Activated CD4-positive, CD25-positive, alpha-beta regulatory T cell treated with anti-CD3 and anti-CD28 coated beads, Interleukin-2, amount 50 U/mL, for 16 hours (primary cell): ENCODE data around the gene CST6.

Source experiments
- DNase-seq: peaks from one replicate; pipeline ENCODE4 v3.0.0-alpha.2; 2020; ENCODE audit warnings: low read depth, low spot score

The CST6 gene

GRCh38 chr11:66011785-66012303 lies at the start of gene CST6:
Gene CST6, plus strand, starts transcription at chr11:66012008. Its CDS starts 37 bp downstream, at chr11:66012045.
- DNase-seq, result no peak

GRCh38 chr11:65962141-65962564 lies 49.7 kb upstream of the CST6 start:
- no peak for DNase-seq

- DNase-seq, result no peak
These were observed 46.9 kb upstream of the CST6 start for GRCh38 chr11:65964906-65965305.

DNA sequence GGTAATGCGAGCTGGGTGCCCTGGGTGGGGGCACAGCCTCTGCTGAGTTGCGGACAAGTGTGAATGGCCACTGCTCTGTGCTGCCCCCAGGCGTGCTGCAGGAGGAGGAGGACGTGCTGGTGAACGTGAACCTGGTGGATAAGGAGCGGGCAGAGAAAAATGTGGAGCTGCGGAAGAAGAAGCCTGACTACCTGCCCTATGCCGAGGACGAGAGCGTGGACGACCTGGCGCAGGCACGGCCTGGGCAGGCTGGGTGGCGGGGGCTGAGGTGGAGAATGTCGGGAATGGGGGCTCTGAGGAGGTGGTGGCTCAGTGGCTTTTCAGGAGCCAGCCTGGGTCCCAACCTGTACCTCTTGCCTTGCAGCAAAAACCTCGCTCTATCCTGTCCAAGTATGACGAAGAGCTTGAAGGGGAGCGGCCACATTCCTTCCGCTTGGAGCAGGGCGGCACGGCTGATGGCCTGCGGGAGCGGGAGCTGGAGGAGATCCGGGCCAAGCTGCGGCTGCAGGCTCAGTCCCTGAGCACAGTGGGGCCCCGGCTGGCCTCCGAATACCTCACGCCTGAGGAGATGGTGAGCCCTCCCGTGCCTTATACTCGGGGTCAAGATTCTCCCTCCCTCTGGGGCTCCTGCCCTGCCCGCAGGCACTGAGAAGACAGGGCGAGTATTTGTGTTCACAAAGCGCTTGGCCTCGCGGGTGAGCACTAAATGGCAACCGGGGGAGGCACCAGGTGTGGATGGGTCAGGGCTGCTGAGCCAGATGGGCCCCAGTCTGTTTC lies 45.6 kb upstream of the CST6 start:
- DNase-seq, result no peak

GRCh38 chr11:65967329-65967934 lies 44.4 kb upstream of the CST6 start:
- DNase-seq, result no peak

- no peak for DNase-seq
These were observed 43.0 kb upstream of the CST6 start for GRCh38 chr11:65968600-65969482.

- no peak for DNase-seq
These were observed 39.7 kb upstream of the CST6 start for GRCh38 chr11:65972116-65972515.

- DNase-seq, result no peak
These were observed 38.2 kb upstream of the CST6 start for GRCh38 chr11:65973439-65974110.

DNA sequence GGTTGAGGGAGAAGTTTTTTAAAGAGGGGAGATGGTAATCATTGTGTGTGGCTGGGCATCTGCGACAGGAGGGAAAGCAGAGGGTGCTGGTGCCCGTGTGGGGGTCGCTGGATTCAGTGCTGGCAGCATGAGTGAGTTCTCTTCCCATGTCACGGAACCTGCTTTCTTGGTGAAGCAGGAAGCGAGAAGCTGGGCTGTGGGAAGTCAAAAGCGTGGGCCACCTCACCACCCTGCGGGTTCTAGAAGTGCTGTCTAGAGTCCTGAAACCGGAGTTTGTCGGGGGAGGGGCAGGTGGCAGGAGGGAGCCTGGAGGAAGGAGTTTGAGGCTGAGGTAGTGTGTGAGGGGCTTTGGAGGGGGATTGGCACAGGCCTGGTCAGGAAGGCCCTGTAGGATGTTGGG lies 36.0 kb upstream of the CST6 start:
- DNase-seq, result no peak

DNA sequence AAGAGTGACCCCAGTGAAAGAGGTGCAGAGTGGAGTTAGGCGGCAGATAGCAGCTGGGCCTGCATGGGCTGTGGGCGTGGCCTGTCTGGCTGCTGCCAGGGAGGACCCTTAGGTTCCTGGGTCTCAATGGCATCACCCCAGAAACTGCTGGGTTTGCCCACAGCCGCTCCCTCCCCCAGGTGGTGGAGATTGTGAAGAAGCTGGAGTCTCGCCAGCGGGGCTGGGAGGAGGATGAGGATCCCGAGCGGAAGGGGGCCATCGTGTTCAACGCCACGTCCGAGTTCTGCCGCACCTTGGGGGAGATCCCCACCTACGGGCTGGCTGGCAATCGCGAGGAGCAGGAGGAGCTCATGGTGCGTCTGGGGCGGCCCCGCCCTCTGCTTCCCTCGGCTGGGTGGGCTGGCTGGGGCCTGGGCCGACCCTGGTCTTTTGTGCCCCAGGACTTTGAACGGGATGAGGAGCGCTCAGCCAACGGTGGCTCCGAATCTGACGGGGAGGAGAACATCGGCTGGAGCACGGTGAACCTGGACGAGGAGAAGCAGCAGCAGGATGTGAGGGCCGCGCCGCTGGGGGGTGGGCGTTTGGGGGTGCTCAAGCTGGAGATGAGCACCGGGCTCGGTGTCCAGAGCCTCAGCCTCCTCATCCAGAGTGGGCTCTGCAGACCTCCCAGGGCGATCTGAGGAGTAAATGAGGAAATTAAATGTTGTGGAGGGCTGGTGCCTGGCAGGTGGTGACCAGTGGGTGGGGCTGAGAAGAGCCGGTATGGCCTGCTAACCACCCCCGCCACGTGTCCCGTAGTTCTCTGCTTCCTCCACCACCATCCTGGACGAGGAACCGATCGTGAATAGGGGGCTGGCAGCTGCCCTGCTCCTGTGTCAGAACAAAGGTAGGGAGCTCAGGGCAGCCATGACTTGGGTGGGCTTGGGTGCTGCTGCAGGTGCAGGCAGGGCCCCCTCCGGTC lies 35.3 kb upstream of the CST6 start:
- DNase-seq, result no peak

GRCh38 chr11:65977621-65978390 lies 34.0 kb upstream of the CST6 start:
- no peak for DNase-seq

DNA sequence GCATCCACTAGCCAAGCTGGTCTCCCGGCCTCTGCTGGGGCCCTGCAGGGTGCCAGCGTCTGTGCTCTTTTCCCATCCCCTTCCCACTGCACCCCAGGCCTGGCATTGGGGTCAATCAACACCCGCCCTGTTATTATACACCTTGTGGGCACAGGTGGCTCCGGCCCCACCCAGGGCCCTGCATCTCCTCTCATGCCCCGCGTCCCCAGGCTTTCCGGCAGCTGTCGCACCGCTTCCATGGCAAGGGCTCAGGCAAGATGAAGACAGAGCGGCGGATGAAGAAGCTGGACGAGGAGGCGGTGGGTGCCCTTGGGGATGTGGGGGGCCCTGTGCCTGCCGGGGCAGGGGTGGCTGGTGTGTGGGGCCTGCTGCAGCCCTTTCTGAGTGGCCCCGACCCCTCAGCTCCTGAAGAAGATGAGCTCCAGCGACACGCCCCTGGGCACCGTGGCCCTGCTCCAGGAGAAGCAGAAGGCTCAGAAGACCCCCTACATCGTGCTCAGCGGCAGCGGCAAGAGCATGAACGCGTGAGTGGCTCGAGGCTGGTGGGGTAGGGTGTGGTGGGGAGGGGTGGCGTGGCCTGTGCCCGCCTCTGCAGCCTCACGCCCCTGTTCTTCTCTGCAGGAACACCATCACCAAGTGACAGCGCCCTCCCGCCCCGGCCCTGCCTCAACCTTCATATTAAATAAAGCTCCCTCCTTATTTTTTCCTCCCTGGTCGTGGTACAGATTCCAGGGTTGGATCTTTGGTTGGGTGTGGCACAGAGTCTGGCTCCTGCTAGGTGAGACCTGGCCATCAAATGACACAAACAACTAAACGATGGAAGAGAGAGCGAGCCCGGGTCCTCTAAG lies 33.2 kb upstream of the CST6 start:
- DNase-seq, result no peak

- DNase-seq, result no peak
These were observed 32.5 kb upstream of the CST6 start for GRCh38 chr11:65979261-65979759.

GRCh38 chr11:65981101-65981740 lies 30.6 kb upstream of the CST6 start:
- DNase-seq, result no peak

DNA sequence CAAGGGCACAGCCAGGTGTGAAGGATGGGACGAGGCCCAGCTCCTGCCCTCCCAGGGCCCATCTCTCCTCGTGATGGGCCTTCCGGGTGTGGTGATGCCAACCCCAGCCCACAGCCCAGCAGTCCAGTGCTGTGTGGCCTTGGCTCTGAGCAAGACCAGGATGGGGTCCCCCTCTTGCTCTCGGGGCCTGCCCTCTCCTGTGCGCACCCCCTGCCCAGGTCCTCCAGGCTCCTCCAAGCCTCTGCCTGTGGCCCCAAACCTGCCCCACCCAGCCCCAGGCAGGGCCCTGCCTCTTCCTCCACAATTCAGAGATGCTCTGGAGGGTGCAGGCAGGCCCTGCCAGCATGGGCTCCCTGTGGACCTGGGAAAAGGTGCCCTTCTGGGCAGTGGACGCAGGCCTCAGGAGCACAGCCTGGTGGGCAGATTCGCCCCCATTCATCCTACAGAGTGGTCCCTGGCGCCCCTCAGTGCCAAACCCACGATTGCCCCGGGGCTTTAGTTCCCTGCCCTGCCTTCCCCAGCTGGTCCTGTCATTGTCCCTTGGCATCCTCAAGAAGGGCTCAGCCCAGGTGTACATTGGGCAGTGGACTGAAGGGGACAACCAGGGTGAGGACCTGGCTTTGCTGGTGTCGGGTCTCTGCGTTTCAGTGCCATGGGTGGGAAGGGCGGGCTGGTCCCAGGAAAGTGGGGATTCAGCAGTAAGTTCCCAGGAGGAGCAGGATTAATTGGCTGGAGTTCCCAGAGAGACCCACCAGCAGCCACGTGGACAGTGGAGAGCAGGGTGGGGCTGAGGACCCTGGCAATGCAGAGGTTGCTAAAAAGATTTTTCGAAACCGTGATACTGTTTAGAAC lies 29.6 kb upstream of the CST6 start:
- DNase-seq, result no peak

- no peak for DNase-seq
These were observed 28.8 kb upstream of the CST6 start for GRCh38 chr11:65982824-65983588.
